SK-N-DZ (cell line): ENCODE measurements around the gene PILRA.

Experiments used
- DNase-seq: peaks from one replicate; pipeline ENCODE4 v3.0.0-alpha.2; 2015; ENCODE audit warnings: low spot score

The PILRA gene

GRCh38 chr7:100407285-100408180 is 34.2 kb downstream of the PILRA start:
- DNase-seq = peak; percentile 65

- no peak for DNase-seq
Observed at GRCh38 chr7:100411101-100411500, 37.8 kb downstream of the PILRA start.

GRCh38 chr7:100413346-100413745 is 40.1 kb downstream of the PILRA start:
- DNase-seq = no peak

- no peak for DNase-seq
Observed at GRCh38 chr7:100413889-100414288, 40.6 kb downstream of the PILRA start.

- DNase-seq = no peak
Observed at GRCh38 chr7:100415448-100415847, 42.2 kb downstream of the PILRA start.

GRCh38 chr7:100418930-100419659 is 45.8 kb downstream of the PILRA start:
- DNase-seq = no peak

GRCh38 chr7:100419660-100420226 is 46.5 kb downstream of the PILRA start:
- no peak for DNase-seq

GRCh38 chr7:100423315-100423714 is 50.0 kb downstream of the PILRA start:
- no peak for DNase-seq

GRCh38 chr7:100425347-100425746 is 52.1 kb downstream of the PILRA start:
- DNase-seq = no peak

GRCh38 chr7:100426516-100426915 is 53.2 kb downstream of the PILRA start:
- no peak for DNase-seq

- DNase-seq = no peak
Observed at GRCh38 chr7:100427762-100428198, 54.5 kb downstream of the PILRA start.

- DNase-seq = peak; percentile 97
Observed at GRCh38 chr7:100428199-100428966, 55.1 kb downstream of the PILRA start, which contains the start of gene ZCWPW1. Gene ZCWPW1, minus strand, starts transcription at chr7:100428703. Its CDS starts 8,054 bp downstream, at chr7:100420649.

GRCh38 chr7:100428967-100429636 is 55.8 kb downstream of the PILRA start:
- DNase-seq = peak; percentile 99

GRCh38 chr7:100429637-100430492 is 56.6 kb downstream of the PILRA start, which contains the start of gene MEPCE:
Gene MEPCE, plus strand, starts transcription at chr7:100429831. Its CDS starts 188 bp downstream, at chr7:100430019.
- peak; percentile 97 for DNase-seq

- no peak for DNase-seq
Observed at GRCh38 chr7:100430493-100431285, 57.4 kb downstream of the PILRA start.

GRCh38 chr7:100431286-100431735 is 58.0 kb downstream of the PILRA start:
- DNase-seq = no peak

- DNase-seq = no peak
Observed at GRCh38 chr7:100432053-100432452, 58.8 kb downstream of the PILRA start.

GRCh38 chr7:100432621-100433275 is 59.5 kb downstream of the PILRA start:
- DNase-seq = no peak
